ENCODE results near the gene TRPT1.

TRPT1 gene

GRCh38 chr11:64225608-64226506 lies at the start of gene TRPT1, which contains the start of gene NUDT22:
Gene TRPT1 (minus strand): TSS chr11:64226186. CDS start chr11:64225860, 326 bp downstream.
Gene NUDT22 (plus strand): TSS chr11:64226274. CDS start chr11:64226653, 379 bp downstream.
- DNase-seq (ENCODE audit: low spot score): peak; percentile 96

GRCh38 chr11:64275031-64275800 lies 49.2 kb upstream of the TRPT1 start:
- DNase-seq (ENCODE audit: low spot score): no peak

- peak; percentile 99 for DNase-seq (ENCODE audit: low spot score)
Observed at GRCh38 chr11:64269540-64270220, 43.7 kb upstream of the TRPT1 start.

- DNase-seq (ENCODE audit: low spot score): no peak
Observed at GRCh38 chr11:64268893-64269539, 43.0 kb upstream of the TRPT1 start.

GRCh38 chr11:64268025-64268892 lies 42.3 kb upstream of the TRPT1 start:
- DNase-seq (ENCODE audit: low spot score): no peak

GRCh38 chr11:64267207-64267945 lies 41.4 kb upstream of the TRPT1 start:
- no peak for DNase-seq (ENCODE audit: low spot score)

GRCh38 chr11:64266339-64266738 lies 40.4 kb upstream of the TRPT1 start:
- DNase-seq (ENCODE audit: low spot score): no peak

- no peak for DNase-seq (ENCODE audit: low spot score)
Observed at GRCh38 chr11:64265176-64266160, 39.5 kb upstream of the TRPT1 start.

- no peak for DNase-seq (ENCODE audit: low spot score)
Observed at GRCh38 chr11:64264371-64264852, 38.4 kb upstream of the TRPT1 start.

- no peak for DNase-seq (ENCODE audit: low spot score)
Observed at GRCh38 chr11:64263947-64264317, 37.9 kb upstream of the TRPT1 start.

GRCh38 chr11:64263021-64263946 lies 37.3 kb upstream of the TRPT1 start:
- DNase-seq (ENCODE audit: low spot score): no peak

- no peak for DNase-seq (ENCODE audit: low spot score)
Observed at GRCh38 chr11:64262271-64263002, 36.5 kb upstream of the TRPT1 start.

GRCh38 chr11:64261556-64262080 lies 35.6 kb upstream of the TRPT1 start:
- DNase-seq (ENCODE audit: low spot score): no peak

GRCh38 chr11:64260147-64260708 lies 34.2 kb upstream of the TRPT1 start:
- DNase-seq (ENCODE audit: low spot score): no peak

- DNase-seq (ENCODE audit: low spot score): no peak
Observed at GRCh38 chr11:64259533-64260067, 33.6 kb upstream of the TRPT1 start.

GRCh38 chr11:64258946-64259532 lies 33.1 kb upstream of the TRPT1 start:
- no peak for DNase-seq (ENCODE audit: low spot score)

All from left forelimb (tissue), 1 donor.